SHP77 (cell line): Measurements from ENCODE around the gene LRRC73.
"Not testable (repeated sequence)": the region's sequence is repeated elsewhere in the genome, so short reads cannot be mapped to it uniquely, and the experiment has no call there.

Experiments used
- DNase-seq, 2 experiments: peaks; one replicate each; lab custom pipeline; 2025; lab: John Stamatoyannopoulos, UW

Gene LRRC73

GRCh38 chr6:43492673-43493072, 17.5 kb downstream of the LRRC73 start:
- no peak for DNase-seq

- peak in 1 of 2 experiments; percentile 16 for DNase-seq
These were observed 18.1 kb downstream of the LRRC73 start for GRCh38 chr6:43491750-43492661.

- DNase-seq, result no peak
These were observed 19.6 kb downstream of the LRRC73 start for GRCh38 chr6:43490523-43490939.

GRCh38 chr6:43489277-43490072, 20.7 kb downstream of the LRRC73 start:
- DNase-seq, result no peak

- DNase-seq, result no peak
These were observed 21.4 kb downstream of the LRRC73 start for GRCh38 chr6:43488667-43489276.

- DNase-seq, result no peak
These were observed 28.4 kb downstream of the LRRC73 start for GRCh38 chr6:43481591-43482236.

- no peak for DNase-seq
These were observed 29.1 kb downstream of the LRRC73 start for GRCh38 chr6:43481075-43481474.

- DNase-seq, result no peak
These were observed 32.2 kb downstream of the LRRC73 start for GRCh38 chr6:43478008-43478372.

- peak; percentile 84 to 86 for DNase-seq
These were observed 32.7 kb downstream of the LRRC73 start, which contains the start of gene TJAP1 for GRCh38 chr6:43477235-43478007. TJAP1 (plus strand) TSS chr6:43477570; CDS start chr6:43499002, 21,432 bp downstream.

- DNase-seq, result no peak
These were observed 33.4 kb downstream of the LRRC73 start for GRCh38 chr6:43476746-43477145.

- peak in 1 of 2 experiments; percentile 15 for DNase-seq
These were observed 34.6 kb downstream of the LRRC73 start for GRCh38 chr6:43475516-43475915.

GRCh38 chr6:43472515-43472914, 37.6 kb downstream of the LRRC73 start:
- no peak for DNase-seq

- no peak for DNase-seq
These were observed 38.7 kb downstream of the LRRC73 start for GRCh38 chr6:43471399-43471798.

- DNase-seq, result no peak
These were observed 40.2 kb downstream of the LRRC73 start for GRCh38 chr6:43469947-43470346.

- DNase-seq, result no peak
These were observed 41.1 kb downstream of the LRRC73 start for GRCh38 chr6:43468748-43469681.

GRCh38 chr6:43468240-43468639, 41.9 kb downstream of the LRRC73 start:
- no peak for DNase-seq

- no peak for DNase-seq
These were observed 42.4 kb downstream of the LRRC73 start for GRCh38 chr6:43467752-43468151.

GRCh38 chr6:43467265-43467664, 42.9 kb downstream of the LRRC73 start:
- DNase-seq, result not testable (repeated sequence)

- no peak for DNase-seq
These were observed 44.2 kb downstream of the LRRC73 start for GRCh38 chr6:43465948-43466347.

- DNase-seq, result no peak
These were observed 45.8 kb downstream of the LRRC73 start for GRCh38 chr6:43464337-43464736.
